Measurements from ENCODE around the gene JADE2.

JADE2 gene

GRCh38 chr5:134561871-134562296, 36.4 kb downstream of the JADE2 start:
- no peak overlapping the region for H3K4me3 ChIP-seq (ENCODE audit: low read length)
- peak; percentile 54 for DNase-seq (ENCODE audit: low read depth)
- peak; percentile 59 for TF ChIP-seq CTCF (conservative IDR thresholded peaks at IDR 0.05; ENCODE audit: low read length)

GRCh38 chr5:134563221-134563620, 37.8 kb downstream of the JADE2 start:
- no peak overlapping the region for H3K4me3 ChIP-seq (ENCODE audit: low read length)
- DNase-seq (ENCODE audit: low read depth) = no peak

GRCh38 chr5:134563962-134564361, 38.5 kb downstream of the JADE2 start:
- no peak overlapping the region for H3K4me3 ChIP-seq (ENCODE audit: low read length)
- no peak for DNase-seq (ENCODE audit: low read depth)
- TF ChIP-seq CTCF (conservative IDR thresholded peaks at IDR 0.05; ENCODE audit: low read length) = no peak

More at GRCh38 chr5:134563221-134563620, 37.8 kb downstream of the JADE2 start:
- no peak for TF ChIP-seq CTCF (conservative IDR thresholded peaks at IDR 0.05; ENCODE audit: low read length)

- no peak for DNase-seq (ENCODE audit: low read depth)
- no peak for TF ChIP-seq CTCF (conservative IDR thresholded peaks at IDR 0.05; ENCODE audit: low read length)
- H3K4me3 ChIP-seq (ENCODE audit: low read length) = no peak overlapping the region
These were observed 38.9 kb downstream of the JADE2 start for GRCh38 chr5:134564396-134564795.

GRCh38 chr5:134565791-134566740, 40.6 kb downstream of the JADE2 start:
- no peak for TF ChIP-seq CTCF (conservative IDR thresholded peaks at IDR 0.05; ENCODE audit: low read length)
- DNase-seq (ENCODE audit: low read depth) = no peak
- H3K4me3 ChIP-seq (ENCODE audit: low read length) = no peak overlapping the region

GRCh38 chr5:134566741-134567221, 41.3 kb downstream of the JADE2 start:
- TF ChIP-seq CTCF (conservative IDR thresholded peaks at IDR 0.05; ENCODE audit: low read length) = no peak
- no peak overlapping the region for H3K4me3 ChIP-seq (ENCODE audit: low read length)
- DNase-seq (ENCODE audit: low read depth) = no peak

Data from AG10803 (cell line).